GM12891 (cell line): Measurements from ENCODE around the gene TRPT1.
"Not testable (repeated sequence)": the region's sequence is repeated elsewhere in the genome, so short reads cannot be mapped to it uniquely, and the experiment has no call there.

Experiments
- DNase-seq: peaks from one replicate; pipeline ENCODE4 v3.0.0; 2011; ENCODE audit warnings: low spot score; ENCODE audit not compliant: insufficient read length
- FAIRE-seq: peaks from 2 replicates; lab custom pipeline; 2011; peaks lifted over from hg19 to GRCh38; lab: Jason Lieb, UNC
- PAX5 ChIP-seq: IDR thresholded peaks from 2 replicates; pipeline ENCODE4 v1.6.1; 2011; ENCODE audit warnings: low read length, moderate library complexity, mild to moderate bottlenecking; ENCODE audit not compliant: insufficient read depth, severe bottlenecking
- POLR2A ChIP-seq: IDR thresholded peaks from 2 replicates; pipeline ENCODE4 v1.6.1; 2011; ENCODE audit warnings: low read depth, low read length, control low read depth
- POLR2AphosphoS5 ChIP-seq: IDR thresholded peaks from 2 replicates; pipeline ENCODE4 v1.6.1; 2011; ENCODE audit warnings: low read depth, low read length, control low read depth
- POU2F2 ChIP-seq: IDR thresholded peaks from 2 replicates; pipeline ENCODE4 v1.6.1; 2011; ENCODE audit warnings: low read depth, mild to moderate bottlenecking, control low read depth, low read length, moderate library complexity
- SPI1 ChIP-seq: IDR thresholded peaks from 2 replicates; pipeline ENCODE4 v1.6.1; 2011; ENCODE audit warnings: low read depth, low read length, control low read depth
- TAF1 ChIP-seq: IDR thresholded peaks from 2 replicates; pipeline ENCODE4 v1.6.1; 2011; ENCODE audit warnings: low read depth, low read length, control low read depth

Gene TRPT1

DNA sequence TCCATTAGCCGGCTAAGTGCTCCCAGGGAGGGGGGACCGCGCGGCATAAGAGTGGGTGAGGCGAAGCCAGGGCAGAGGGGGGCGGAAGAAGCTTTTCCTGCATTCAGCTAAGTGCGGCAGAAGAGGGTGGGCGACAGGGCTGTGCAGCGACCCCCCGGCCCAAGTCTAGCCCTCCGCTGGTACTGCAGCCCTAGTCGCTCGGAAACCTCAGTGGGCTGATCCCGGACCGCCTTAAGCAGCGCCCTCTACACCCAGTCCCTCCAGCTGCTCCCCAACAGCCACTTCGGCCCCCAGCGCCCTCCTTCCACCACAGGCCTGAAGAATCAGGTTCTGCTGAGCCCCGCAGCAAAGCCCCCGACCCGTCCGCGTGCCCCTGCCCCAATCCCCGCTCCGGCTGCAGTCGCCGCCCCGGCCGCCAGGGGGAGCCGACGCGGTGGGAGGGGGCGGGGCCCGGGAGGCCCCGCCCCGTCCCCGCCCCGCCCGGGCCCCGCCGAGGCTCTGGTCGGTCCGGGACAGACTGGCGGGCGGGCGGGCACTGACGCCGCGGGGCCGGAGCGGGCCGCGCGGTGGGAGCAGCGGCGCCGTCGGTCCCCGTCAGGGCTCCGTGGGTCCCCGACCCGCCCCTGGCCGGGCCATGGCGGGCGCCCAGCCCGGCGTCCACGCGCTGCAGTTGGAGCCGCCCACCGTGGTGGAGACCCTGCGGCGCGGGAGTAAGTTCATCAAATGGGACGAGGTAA is 25.2 kb upstream of the TRPT1 start, which contains the start of gene PLCB3:
Gene PLCB3 (plus strand): TSS at position 515 of the 737 bp plus-strand sequence. CDS start 120 bp downstream, at position 635.
- FAIRE-seq (peak; percentile 41), DNase-seq (peak; percentile 92)
- no peak for TF ChIP-seq TAF1
- TF ChIP-seq POLR2A = no peak
- TF ChIP-seq PAX5 = no peak
- TF ChIP-seq POLR2AphosphoS5 = no peak
- no peak for TF ChIP-seq POU2F2
- TF ChIP-seq SPI1 = no peak

GRCh38 chr11:64250415-64251015 is 24.5 kb upstream of the TRPT1 start:
- no peak for FAIRE-seq
- TF ChIP-seq POLR2A (no peak), PAX5 (no peak), POLR2AphosphoS5 (no peak), TAF1 (no peak), SPI1 (no peak), POU2F2 (no peak)
- DNase-seq = no peak

DNA sequence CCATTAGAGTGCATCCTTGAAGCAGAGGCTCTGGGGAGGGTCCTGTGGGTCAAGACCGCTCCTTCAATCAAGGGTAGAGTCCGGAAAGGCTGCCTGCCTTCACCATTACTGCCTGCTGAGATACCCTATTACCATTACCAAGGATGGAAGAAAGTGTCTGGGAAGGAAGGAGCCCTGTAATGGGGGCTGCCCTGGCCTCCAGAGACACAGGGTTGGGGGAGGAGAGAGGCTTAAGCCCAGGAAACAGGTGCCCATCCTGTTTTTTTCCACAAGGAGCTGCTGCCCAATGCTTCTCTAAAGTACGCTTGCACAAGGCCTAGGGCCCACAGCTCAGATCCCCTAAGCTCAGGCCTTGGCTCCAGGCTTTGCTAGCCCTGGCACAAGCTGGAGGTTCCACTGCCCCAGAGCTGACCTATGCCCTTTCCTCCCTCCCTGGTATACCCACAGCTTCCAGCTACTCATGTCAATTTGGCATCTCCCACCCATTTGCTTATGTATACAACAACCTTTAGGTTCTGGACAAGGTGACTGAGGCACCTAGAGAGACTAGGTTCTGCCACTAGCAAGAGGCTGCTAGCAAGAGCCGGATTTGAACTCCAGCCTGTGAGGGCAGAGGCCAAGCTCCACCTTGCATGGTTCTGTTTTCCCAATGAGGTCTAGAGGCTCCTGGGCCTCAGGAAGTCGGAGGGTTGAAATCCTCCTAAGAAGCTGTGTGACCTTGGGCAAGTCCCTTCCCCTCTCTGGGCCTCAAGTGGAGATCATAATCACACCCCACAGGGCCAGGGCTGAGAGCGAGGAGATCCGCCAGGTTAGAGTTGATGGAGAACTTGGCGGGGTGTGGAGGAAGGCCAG is 23.8 kb upstream of the TRPT1 start:
- FAIRE-seq (no peak), DNase-seq (no peak)

DNA sequence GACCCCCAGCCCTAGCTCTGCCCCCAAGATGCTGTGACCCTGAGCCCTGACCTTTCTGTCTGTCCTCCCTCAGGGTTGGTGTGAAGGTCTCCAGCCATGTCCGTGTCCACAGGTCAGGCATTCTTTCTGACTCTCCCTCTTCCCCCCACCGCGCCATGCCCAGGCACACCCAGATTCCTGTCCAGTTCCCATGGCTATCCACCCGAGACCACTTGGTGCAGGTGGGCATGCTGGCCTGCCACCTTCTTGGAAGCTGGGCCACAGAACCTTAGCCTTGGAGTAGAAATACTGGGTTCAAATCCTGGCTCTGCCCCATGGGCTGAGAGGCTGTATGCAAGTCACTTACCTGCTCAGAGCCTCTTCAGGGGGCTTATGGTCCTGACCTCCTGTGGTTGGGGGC is 23.1 kb upstream of the TRPT1 start:
- FAIRE-seq (no peak), DNase-seq (no peak)
- TF ChIP-seq POLR2A (no peak), POLR2AphosphoS5 (no peak)

More for the DNA sequence above, 23.8 kb upstream of the TRPT1 start:
- TF ChIP-seq POLR2A (no peak), PAX5 (no peak), POU2F2 (no peak), SPI1 (no peak)

- DNase-seq (no peak), FAIRE-seq (no peak)
- TF ChIP-seq TAF1 (no peak), SPI1 (no peak), POLR2AphosphoS5 (no peak)
Observed at GRCh38 chr11:64248578-64248977, 22.6 kb upstream of the TRPT1 start.

GRCh38 chr11:64247729-64248531 is 21.9 kb upstream of the TRPT1 start:
- FAIRE-seq (no peak), DNase-seq (no peak)
- TF ChIP-seq POLR2A (no peak), POU2F2 (no peak), TAF1 (no peak)

- peak; percentile 85 for DNase-seq
- peak; percentile 59 for FAIRE-seq
- TF ChIP-seq SPI1 (no peak), TAF1 (no peak), POLR2A (no peak), PAX5 (no peak), POLR2AphosphoS5 (no peak), POU2F2 (no peak)
Observed at GRCh38 chr11:64246871-64247728, 21.1 kb upstream of the TRPT1 start, which contains the start of gene PPP1R14B. PPP1R14B (minus strand) TSS chr11:64246943; CDS start chr11:64246673, 270 bp downstream.

DNA sequence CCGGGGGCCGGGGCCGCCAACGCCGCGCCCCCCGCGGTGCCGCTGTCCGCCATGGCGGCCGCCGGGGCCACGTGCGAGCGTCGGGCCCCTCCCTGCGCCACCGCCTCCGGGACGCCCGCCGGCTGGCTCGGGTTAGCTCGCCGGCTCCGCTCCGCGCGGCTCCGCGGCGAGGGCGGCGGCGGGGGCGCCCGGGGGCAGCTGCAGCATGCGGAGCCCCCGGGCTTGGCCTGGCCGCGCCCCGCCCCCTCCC is 20.6 kb upstream of the TRPT1 start:
- not testable (repeated sequence) for FAIRE-seq, DNase-seq

GRCh38 chr11:64245797-64246620 is 20.0 kb upstream of the TRPT1 start:
- no peak for TF ChIP-seq SPI1
- no peak for TF ChIP-seq POLR2AphosphoS5
- TF ChIP-seq POU2F2 = no peak
- 0 out of 2 replicates have a peak, but pooled peaks have one; percentile 23 for TF ChIP-seq POLR2A
- 0 out of 2 replicates have a peak, but pooled peaks have one; percentile 17 for TF ChIP-seq TAF1
- no peak for TF ChIP-seq PAX5
- FAIRE-seq (peak; percentile 16), DNase-seq (no peak)
